ENCODE results near the gene CACNA1S. TPM values are rescaled to one million over a fixed set of nuclear protein-coding genes. Genes with fewer than 3 reads are reported as not detected.

Gene CACNA1S
- total and polyA plus RNA-seq, 2 experiments from 2014 or later: not detected

DNA sequence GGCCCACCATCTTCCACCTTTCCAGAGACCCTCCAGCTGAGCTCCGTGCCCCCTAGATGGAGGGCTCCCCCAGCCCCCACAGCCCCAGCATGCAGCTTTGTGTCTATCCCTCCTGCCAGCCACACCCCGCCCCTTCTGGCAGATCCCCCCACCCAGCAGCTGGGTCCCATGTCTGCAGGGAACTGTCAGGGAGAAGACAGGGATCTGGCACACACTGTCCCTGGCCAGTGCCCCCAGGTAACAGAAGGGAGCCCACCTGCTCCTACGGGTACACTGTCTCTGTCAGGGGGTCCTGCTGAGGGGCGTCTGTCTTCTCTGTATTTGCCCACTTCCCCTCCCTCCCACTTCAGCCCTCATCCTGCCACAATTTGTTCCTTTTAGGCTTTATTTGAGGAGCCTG is 77.6 kb downstream of the CACNA1S start:
- Histone ChIP-seq H3K4me2 (no peak overlapping the region), H3K79me2 (no peaks in the 10 kb centered on the region), H3K27ac (no peak overlapping the region), H2AFZ (no peak overlapping the region), H3K27me3 (no peaks in the 10 kb centered on the region), H3K36me3 (replicated peaks; ENCODE audit: insufficient read depth, low read depth) (no peaks in the 10 kb centered on the region), H3K4me3 (no peak overlapping the region), H3K9me2 (replicated peaks; ENCODE audit: insufficient read depth) (no peaks in the 10 kb centered on the region), H4K20me1 (ENCODE audit: insufficient read depth, poor library complexity, severe bottlenecking) (no peaks in the 10 kb centered on the region), H3K9me3 (ENCODE audit: low read depth) (no peaks in the 10 kb centered on the region), H3K4me1 (ENCODE audit: insufficient read depth) (peaks cover 3% of the 10 kb centered on the region)
- TF ChIP-seq CTCF (IDR thresholded peaks at IDR 0.05; ENCODE audit: poor library complexity): no peak
- TF ChIP-seq EZH2 (IDR thresholded peaks at IDR 0.05; ENCODE audit: borderline replicate concordance): no peak
- no peak for TF ChIP-seq EZH2phosphoT487 (IDR thresholded peaks at IDR 0.05; ENCODE audit: low read depth, severe bottlenecking, unreplicated experiment)
- no peak for DNase-seq (ENCODE audit: low spot score)
- 92% methylated on average over 4 of the region's 4 CpGs for WGBS (ENCODE audit: low lambda C conversion rate, missing lambda C conversion rate)

DNA sequence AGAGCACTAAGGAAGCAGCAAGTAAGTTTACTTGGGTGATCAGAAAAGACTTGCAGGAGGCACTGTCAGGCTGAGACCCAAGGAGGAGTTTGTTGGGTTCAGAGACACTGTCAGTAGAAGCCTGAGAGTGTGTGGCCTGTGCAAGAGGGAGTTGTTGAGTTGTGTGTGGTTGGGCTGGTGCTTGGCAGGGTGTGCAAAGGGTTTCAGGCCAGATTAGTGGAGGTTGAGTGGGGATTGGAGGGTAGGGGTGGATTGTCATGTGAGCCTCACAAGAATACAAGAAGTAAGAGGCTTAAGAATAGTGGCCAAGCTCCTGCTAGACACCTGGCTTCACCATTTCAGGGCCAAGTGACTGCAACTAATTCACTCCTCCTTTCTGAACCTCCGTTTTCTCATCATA is 79.8 kb downstream of the CACNA1S start:
- Histone ChIP-seq H3K9me3 (ENCODE audit: low read depth) (no peaks in the 10 kb centered on the region), H3K4me1 (ENCODE audit: insufficient read depth) (peaks cover 3% of the 10 kb centered on the region), H3K27ac (no peak overlapping the region), H3K4me2 (no peak overlapping the region), H3K9me2 (replicated peaks; ENCODE audit: insufficient read depth) (no peaks in the 10 kb centered on the region), H2AFZ (no peak overlapping the region), H3K36me3 (replicated peaks; ENCODE audit: insufficient read depth, low read depth) (no peaks in the 10 kb centered on the region), H3K79me2 (no peaks in the 10 kb centered on the region), H3K27me3 (no peaks in the 10 kb centered on the region), H4K20me1 (ENCODE audit: insufficient read depth, poor library complexity, severe bottlenecking) (no peaks in the 10 kb centered on the region), H3K4me3 (no peak overlapping the region)
- 76% methylated on average over 1 of the region's 1 CpG for WGBS (ENCODE audit: low lambda C conversion rate, missing lambda C conversion rate)
- DNase-seq (ENCODE audit: low spot score): no peak
- TF ChIP-seq CTCF (IDR thresholded peaks at IDR 0.05; ENCODE audit: poor library complexity) (no peak), EZH2 (IDR thresholded peaks at IDR 0.05; ENCODE audit: borderline replicate concordance) (no peak), EZH2phosphoT487 (IDR thresholded peaks at IDR 0.05; ENCODE audit: low read depth, severe bottlenecking, unreplicated experiment) (no peak)

GRCh38 chr1:201028461-201028889 is 83.8 kb downstream of the CACNA1S start:
- H3K4me2 ChIP-seq: no peak overlapping the region
- TF ChIP-seq EZH2phosphoT487 (IDR thresholded peaks at IDR 0.05; ENCODE audit: low read depth, severe bottlenecking, unreplicated experiment): no peak
- no peak for TF ChIP-seq EZH2 (IDR thresholded peaks at IDR 0.05; ENCODE audit: borderline replicate concordance)
- TF ChIP-seq CTCF (IDR thresholded peaks at IDR 0.05; ENCODE audit: poor library complexity): no peak
- H3K9me2 ChIP-seq (replicated peaks; ENCODE audit: insufficient read depth): no peaks in the 10 kb centered on the region
- no peaks in the 10 kb centered on the region for H3K27me3 ChIP-seq
- no peaks in the 10 kb centered on the region for H3K9me3 ChIP-seq (ENCODE audit: low read depth)
- 89% methylated on average over 7 of the region's 7 CpGs for WGBS (ENCODE audit: low lambda C conversion rate, missing lambda C conversion rate)
- no peaks in the 10 kb centered on the region for H3K36me3 ChIP-seq (replicated peaks; ENCODE audit: insufficient read depth, low read depth)
- no peaks in the 10 kb centered on the region for H4K20me1 ChIP-seq (ENCODE audit: insufficient read depth, poor library complexity, severe bottlenecking)
- no peak overlapping the region for H3K4me3 ChIP-seq
- no peaks in the 10 kb centered on the region for H3K4me1 ChIP-seq (ENCODE audit: insufficient read depth)
- no peaks in the 10 kb centered on the region for H3K79me2 ChIP-seq
- H3K27ac ChIP-seq: no peak overlapping the region
- no peak overlapping the region for H2AFZ ChIP-seq
- DNase-seq (ENCODE audit: low spot score): no peak

GRCh38 chr1:201026836-201027235 is 85.4 kb downstream of the CACNA1S start:
- H3K9me3 ChIP-seq (ENCODE audit: low read depth): no peaks in the 10 kb centered on the region
- H3K4me3 ChIP-seq: no peak overlapping the region
- no peak overlapping the region for H2AFZ ChIP-seq
- WGBS (ENCODE audit: low lambda C conversion rate, missing lambda C conversion rate): 72% methylated on average over 3 of the region's 3 CpGs
- DNase-seq (ENCODE audit: low spot score): no peak
- H3K27ac ChIP-seq: no peak overlapping the region
- no peaks in the 10 kb centered on the region for H4K20me1 ChIP-seq (ENCODE audit: insufficient read depth, poor library complexity, severe bottlenecking)
- H3K79me2 ChIP-seq: no peaks in the 10 kb centered on the region
- no peaks in the 10 kb centered on the region for H3K9me2 ChIP-seq (replicated peaks; ENCODE audit: insufficient read depth)
- no peak overlapping the region for H3K4me2 ChIP-seq
- no peak for TF ChIP-seq EZH2phosphoT487 (IDR thresholded peaks at IDR 0.05; ENCODE audit: low read depth, severe bottlenecking, unreplicated experiment)
- no peak for TF ChIP-seq EZH2 (IDR thresholded peaks at IDR 0.05; ENCODE audit: borderline replicate concordance)
- TF ChIP-seq CTCF (IDR thresholded peaks at IDR 0.05; ENCODE audit: poor library complexity): no peak
- no peaks in the 10 kb centered on the region for H3K4me1 ChIP-seq (ENCODE audit: insufficient read depth)
- no peaks in the 10 kb centered on the region for H3K36me3 ChIP-seq (replicated peaks; ENCODE audit: insufficient read depth, low read depth)
- H3K27me3 ChIP-seq: peaks cover 11% of the 10 kb centered on the region

Measured in hepatocyte (in vitro differentiated cells).